NCI-H1417 treated with DMSO at 0.1 percent for 48 hours (cell line): ENCODE data around the gene MSH2.
A peak's percentile ranks its signal among the peaks of the same experiment; 100 is the strongest.

Source experiments
- DNase-seq: peaks from one replicate; lab custom pipeline; 2025; lab: John Stamatoyannopoulos, UW

The MSH2 gene

GRCh38 chr2:47508641-47509040 lies 105.7 kb downstream of the MSH2 start:
- DNase-seq, result no peak

DNA sequence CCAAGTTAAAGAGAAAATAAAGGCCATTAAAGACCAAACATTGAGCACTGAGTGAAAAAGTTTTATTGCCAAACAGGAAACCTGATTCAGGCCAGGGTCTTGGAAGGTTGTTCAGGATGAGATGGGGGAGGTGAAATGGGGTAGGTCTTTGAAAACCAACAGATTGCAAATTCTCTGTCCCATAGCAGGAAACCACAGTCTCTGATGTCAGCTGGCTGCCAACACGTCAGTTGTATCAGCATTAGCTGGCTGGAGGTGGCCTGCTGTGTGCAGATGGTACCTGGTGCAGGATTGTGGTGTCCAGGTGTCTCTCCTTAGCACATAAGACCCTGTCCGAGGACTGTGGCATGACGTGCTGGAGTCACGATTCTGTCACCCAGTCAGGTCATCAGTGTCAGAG lies 106.3 kb downstream of the MSH2 start:
- no peak for DNase-seq

GRCh38 chr2:47509821-47510385 lies 106.9 kb downstream of the MSH2 start:
- no peak for DNase-seq

GRCh38 chr2:47510745-47511144 lies 107.8 kb downstream of the MSH2 start:
- DNase-seq, result no peak

DNA sequence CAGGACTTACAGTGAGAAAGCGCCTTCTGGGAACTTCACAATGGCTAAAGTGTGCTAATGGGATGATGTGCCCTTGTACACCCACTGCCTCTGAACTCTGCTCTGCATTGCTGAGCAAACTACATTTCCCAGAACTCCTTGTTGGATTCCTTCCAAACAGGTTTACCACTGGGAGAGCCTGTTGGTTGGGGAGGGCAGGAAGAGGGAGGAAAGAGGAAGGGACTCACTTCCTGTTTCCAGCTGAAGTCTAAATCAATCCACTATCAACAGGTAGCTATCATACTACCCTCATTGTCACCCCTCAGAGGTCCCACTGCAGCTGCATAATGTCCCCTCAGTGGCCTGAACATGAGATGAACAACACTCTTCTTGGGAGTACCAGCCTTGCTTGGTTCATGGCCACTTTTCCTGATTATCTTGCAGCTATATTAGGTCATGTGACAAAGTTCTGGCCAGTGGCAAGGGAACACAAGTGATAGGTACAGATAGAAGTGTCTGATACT lies 109.7 kb downstream of the MSH2 start:
- DNase-seq, result no peak

DNA sequence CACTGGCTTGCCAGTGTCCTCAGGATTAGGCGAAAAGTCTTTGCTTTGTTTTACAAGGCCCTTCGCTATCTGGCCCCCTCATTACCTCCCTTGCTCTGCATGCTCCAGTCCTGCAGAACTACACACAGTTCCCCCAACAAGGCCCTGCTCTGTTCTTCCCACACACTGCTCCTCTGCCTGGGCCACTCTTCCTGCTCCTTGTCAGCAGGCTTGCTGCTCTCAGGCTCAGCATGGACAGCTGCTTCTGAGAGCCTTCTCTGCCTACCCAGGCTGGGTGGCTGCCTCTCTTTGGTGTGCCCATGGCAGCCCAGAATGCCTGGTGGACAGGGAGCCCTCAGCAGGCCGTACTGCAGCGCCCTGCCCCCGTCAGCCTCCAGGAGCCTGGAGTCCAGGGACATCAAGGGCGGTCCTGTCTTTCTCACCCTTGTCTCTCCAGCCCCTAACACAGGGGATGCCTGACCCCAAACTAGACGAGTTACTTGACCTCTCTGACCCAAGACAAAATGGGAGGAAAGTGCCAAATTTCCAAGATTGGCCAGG lies 111.1 kb downstream of the MSH2 start:
- no peak for DNase-seq

DNA sequence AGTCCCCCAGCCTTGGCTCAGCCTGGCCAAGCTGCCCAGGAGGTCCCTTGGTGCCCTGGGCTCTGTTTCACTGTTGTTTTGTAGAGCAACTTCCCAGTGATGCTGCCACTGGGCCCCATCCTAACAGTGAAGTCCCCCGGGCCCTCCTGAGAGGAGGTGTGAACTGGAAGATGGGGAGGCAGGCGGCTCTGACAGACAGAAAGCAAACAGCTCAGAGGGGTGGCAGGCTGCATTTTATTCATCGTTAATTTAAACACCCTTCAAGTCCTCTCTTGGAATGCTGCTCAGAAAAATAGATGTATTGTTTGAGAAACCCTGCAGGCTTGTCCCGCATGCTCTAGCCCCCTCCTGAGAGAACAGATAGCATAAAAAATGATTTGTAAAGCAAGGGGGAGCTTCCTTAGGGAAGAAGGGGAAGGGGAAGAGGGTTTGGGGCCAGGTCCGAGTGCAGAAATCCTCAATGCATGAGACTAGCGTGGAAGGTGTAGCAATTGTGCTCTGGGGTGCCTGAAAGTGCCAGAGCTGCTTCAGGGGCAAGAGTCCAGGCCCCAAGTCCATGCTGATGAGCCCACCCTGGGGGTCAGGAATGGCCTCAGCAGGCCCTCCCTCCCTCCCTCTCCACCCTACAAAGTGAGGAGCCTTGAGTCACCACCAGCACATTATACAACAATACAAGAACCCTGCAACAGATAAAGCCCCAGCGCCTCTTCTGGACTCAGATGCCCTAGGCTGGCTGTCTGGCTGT lies 113.6 kb downstream of the MSH2 start:
- DNase-seq, result no peak

DNA sequence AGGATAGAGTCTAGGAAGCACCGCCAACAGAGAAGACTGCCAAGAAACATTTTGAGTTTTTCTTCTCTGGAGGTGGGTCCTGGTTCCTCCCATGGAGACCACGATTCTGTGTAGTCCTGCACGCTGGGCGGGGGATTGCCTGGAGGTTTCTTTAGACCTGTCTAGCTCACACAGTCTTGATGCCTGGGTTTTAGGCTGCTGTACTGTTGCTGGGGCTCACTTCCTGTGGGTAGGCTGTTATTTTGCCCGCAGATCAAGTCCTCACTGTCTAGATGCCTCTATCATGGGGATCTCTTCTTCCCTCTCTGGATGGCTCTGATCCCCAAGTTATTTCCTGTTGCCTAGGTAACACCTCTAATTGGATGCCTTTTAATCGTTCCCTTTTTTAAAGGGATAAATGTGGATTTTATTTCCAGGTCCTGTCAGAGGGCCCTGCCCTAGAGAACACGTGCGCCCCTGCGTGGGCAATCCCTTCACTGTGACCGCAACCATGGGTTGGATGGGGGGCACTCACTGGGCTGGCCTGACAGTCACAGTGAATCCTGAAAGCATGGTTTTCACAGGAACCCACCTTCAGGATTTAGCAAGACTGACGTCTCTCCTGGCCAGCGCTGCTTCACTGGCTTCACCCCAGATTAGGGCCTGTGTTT lies 115.7 kb downstream of the MSH2 start:
- no peak for DNase-seq

DNA sequence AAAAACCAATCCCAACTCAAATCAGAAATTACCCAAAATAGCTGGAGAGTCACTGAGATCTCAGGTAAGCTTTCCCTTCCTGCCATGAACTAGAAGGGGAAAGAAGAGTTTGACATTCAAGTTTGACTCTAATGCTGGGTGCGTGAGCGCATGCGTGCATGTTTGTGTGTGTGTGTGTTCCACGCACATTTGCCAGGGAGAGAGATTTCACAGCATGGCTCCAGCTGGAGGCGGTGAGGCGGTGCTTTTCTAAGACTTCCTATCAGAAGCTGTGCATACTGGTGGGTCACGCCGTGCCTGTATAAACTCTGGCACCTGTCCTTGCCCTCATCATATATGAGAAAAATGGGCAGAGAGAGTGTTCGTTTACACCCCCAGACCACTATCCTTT lies 116.2 kb downstream of the MSH2 start:
- DNase-seq, result no peak

DNA sequence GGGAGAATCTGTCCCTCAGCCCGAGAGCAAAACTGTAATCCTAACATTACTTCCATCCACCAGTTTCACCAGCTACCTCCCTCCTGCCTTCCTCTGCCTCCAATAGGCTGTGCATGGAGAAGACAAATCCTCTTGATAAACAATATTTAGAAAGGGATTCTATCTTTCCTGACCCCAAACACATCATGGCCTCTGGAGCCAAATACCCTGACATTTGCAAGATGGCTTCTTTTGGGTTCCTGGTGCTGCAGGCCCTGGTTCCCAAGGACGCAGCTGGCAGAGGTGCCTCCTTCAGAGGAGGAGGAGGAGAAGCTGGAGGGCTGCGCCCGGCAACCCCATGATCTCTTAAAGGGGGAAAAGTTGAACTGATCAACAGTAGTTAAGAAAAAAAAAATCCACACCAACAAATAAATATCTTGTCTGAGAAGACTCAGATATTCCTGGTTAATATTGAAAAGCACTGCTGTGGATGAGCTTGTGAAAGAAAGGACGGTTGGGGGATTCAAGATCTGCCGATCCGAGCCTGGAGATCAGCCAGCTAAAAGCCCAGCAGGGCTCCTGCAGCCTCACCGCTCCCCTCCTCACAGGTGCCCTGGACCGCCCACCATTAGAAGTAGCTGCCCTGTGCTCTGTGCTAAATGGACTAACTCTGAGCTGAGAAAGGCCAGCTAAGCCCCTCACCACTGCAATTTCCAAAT lies 116.8 kb downstream of the MSH2 start:
- no peak for DNase-seq

DNA sequence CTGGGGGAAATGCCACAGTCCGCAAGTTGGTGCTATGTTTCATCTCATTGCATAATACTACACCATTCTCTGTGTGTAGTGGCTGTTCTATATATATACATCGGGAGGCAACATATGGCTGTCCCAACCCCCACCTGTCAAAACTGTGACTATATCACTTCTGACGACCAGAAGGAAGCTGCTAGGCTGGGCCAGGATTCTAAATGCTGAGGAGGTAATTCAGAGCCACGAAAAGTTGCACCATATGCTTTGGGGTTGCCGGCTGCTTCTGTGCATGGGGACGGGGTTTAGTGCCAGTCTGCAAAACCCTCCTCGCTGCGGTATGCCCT lies 117.3 kb downstream of the MSH2 start:
- no peak for DNase-seq

GRCh38 chr2:47520825-47521665 lies 118.1 kb downstream of the MSH2 start:
- peak; percentile 80 for DNase-seq

- DNase-seq, result no peak
Observed at GRCh38 chr2:47521666-47522285, 118.8 kb downstream of the MSH2 start.

DNA sequence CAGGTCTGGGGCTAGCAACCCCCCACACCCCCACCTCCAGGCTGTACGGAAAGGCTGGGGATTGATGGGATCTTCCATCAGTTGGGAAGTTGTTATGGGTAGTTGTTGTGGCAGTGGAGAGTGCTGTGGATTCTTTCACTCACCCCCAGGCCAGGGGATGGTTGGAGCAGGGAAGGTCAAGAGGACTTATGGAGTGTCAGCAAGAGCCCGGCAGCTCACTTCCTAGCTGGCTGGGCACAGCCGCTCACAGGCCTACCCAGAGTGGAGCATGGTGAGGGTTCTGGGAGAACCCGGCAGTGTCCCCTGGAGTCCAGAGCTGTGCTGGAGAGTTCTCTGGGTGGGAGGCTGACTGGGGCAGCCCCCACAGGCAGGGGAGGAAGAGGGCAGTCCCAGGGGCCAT lies 122.2 kb downstream of the MSH2 start:
- no peak for DNase-seq

DNA sequence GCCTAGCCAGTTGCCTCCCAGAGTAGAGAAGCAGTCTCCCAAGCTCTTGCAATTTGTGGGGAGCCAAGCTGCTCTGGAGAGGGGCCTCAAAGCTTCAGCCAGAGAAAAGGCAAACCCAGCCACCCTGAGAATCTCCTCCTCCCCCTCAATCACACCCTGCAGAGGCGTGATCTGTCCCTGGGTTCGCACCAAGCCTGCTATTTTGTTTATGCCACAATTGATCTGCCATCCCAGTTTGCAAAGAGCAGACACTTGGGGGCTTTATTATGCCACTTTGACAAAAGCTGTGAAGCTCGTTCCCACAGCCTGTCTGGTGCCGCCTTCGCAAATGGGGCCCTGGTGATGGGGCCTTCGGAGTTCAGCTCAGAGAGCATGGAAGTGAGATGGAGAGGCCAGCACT lies 125.5 kb downstream of the MSH2 start:
- DNase-seq, result no peak

DNA sequence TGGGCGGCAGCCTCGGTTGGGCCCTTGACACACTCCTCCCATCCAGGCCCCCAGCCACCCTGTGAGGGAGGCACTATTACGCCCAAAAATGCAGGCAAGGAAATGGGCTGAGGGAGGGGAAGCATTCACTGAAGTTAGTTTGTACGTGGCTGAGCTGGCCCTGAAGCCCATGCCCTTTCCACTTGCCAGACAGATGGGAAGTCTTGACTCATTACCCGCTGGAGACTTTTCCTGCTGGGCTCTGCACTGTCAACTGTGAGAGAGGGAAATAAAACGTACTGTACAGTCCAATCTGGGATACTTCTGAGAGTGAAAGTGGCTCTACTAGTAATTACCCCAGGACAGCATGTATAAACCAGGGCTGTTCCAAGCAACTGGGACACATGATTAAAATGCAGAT lies 125.9 kb downstream of the MSH2 start:
- DNase-seq, result no peak

GRCh38 chr2:47530105-47530760 lies 127.3 kb downstream of the MSH2 start:
- DNase-seq, result no peak

DNA sequence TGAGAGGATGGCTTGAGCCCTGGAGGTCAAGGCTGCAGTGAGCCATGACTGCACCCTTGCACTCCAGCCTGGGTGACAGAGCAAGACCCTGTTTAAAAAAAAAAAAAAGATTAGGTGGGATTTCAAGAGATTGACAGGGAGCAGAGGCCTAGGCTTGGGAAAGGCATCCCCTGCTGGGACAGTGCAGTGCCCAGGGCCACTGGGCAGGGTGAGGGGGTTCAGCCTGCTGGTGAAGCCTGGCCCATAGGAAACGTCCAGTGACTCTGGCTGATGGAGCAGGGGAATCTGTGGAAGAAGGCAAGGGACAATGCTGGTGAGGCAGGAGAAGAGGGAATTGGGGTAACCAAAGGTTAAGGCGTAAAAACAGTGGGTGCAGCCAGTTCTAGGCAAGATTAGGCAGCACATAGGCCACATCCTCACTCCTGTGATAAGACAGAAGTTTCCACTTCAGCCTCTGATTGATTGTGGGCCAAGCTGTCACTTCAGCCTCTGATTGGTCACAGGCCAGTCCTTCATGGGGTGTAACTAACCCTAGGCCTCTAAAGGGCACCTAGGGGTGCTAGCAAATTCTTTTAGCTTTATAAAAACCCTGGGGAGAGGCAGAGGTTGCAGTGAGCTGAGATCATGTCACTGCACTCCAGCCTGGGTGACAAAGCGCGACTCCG lies 128.6 kb downstream of the MSH2 start:
- DNase-seq, result no peak
